ENCODE data around the gene CELSR1.

Gene CELSR1, protein sequence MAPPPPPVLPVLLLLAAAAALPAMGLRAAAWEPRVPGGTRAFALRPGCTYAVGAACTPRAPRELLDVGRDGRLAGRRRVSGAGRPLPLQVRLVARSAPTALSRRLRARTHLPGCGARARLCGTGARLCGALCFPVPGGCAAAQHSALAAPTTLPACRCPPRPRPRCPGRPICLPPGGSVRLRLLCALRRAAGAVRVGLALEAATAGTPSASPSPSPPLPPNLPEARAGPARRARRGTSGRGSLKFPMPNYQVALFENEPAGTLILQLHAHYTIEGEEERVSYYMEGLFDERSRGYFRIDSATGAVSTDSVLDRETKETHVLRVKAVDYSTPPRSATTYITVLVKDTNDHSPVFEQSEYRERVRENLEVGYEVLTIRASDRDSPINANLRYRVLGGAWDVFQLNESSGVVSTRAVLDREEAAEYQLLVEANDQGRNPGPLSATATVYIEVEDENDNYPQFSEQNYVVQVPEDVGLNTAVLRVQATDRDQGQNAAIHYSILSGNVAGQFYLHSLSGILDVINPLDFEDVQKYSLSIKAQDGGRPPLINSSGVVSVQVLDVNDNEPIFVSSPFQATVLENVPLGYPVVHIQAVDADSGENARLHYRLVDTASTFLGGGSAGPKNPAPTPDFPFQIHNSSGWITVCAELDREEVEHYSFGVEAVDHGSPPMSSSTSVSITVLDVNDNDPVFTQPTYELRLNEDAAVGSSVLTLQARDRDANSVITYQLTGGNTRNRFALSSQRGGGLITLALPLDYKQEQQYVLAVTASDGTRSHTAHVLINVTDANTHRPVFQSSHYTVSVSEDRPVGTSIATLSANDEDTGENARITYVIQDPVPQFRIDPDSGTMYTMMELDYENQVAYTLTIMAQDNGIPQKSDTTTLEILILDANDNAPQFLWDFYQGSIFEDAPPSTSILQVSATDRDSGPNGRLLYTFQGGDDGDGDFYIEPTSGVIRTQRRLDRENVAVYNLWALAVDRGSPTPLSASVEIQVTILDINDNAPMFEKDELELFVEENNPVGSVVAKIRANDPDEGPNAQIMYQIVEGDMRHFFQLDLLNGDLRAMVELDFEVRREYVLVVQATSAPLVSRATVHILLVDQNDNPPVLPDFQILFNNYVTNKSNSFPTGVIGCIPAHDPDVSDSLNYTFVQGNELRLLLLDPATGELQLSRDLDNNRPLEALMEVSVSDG (N-terminal part only)

DNA sequence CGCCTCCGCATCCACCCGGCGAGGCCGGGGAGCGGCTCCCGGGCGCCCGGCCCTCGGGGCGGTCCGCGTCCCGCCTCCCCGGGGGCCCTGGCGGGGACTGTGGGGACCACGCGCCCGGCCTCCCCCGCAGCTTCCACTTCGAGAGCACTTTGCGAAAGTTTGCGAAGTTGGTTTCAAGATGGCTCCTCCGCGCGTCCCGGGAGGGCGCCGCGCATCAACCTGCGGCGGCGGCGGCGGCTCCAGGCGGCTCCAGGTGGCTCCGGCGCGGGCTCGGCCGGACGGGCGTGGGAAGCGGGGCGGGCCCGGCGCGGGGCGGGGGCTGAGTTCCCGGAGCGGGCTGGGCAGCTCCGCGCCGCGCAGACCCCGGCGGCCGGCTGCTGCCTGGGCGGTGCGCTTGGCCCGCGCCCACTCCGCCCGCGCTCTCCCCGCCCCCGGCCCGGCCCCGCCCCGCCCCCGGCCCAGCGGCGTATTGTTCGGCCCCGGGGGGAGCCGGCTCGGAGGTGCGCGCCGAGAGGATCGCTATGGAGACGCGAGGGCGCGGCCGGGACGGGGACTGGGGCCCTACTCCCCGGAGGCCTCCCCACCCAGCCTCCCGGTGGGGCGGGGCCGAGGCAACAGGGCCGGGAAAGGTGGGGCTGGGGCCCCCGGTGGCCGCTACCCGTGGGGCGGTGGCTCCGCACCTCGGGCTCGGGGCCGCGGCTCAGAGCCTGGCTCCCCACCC, at the start of gene CELSR1:
CELSR1 (minus strand) TSS at position 396 of the 721 bp plus-strand sequence. CDS start 450 bp downstream, outside the sequence.
- no peak for DNase-seq (ENCODE audit: low read depth in 2 of 2)

DNA sequence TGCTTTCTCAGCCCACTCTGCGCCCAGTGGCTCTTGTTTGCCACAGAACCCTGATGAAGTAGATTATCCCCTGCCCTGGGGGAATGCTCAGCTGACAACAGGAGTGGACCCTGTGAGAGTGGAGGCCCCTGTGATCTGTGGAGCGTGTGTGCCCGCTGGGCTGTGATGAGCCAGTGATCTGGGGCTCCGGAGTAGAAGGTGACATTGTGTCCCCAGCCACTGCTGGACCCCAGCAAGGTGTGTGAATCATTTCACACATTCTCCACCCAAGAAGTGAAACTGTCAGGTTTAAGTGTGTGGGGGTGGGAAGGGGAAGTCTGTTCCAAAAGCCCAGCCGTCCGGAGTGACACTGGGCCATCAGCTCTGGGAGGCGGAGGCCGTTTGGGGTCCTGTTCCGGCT, 49.6 kb upstream of the CELSR1 start:
- no peak for DNase-seq (ENCODE audit: low read depth in 2 of 2)

DNA sequence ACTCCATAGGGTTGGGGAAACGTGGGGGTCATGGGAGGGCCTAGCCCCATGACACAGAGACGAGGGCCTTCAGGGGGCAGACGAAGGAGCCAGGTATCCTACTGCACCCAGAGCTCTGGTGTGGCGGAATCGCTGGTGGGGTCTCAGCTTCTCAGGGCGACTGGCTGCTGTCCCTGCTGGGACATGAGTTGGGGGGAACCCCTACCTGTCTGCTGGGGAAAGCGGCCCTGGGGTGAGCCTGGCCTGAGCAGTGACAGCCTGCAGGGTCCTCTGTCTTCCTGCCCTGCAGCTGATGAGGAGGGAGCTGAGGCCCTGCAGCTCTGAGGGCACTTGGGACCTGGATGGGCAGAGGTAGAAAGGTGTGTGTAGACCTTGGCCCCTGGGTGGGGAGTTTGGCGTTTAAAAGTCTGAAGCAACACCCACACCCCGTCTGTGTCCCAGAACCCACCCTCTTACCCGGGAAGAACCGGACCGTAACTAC, 49.2 kb upstream of the CELSR1 start:
- DNase-seq (ENCODE audit: low read depth in 2 of 2) = no peak

DNA sequence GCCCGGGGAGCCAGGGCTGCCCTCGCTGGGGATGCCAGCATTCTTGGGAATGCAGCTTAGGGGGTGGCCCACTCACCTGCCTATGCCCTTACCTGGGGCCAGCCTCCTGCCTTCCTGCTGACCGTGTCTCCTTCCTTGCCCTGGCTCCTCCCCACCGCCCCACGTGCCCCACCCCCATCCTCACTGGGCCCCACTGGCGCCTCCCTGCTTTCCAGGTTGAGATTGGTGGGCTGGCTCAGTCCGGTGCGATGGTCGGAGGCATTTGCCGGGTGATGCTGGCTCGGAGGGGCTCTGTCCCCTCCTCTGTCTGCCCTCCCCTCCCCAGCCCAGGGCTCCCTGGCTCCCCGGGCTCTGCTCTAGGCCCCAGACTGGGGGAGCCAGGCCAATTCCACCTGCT, 48.7 kb upstream of the CELSR1 start:
- no peak for DNase-seq (ENCODE audit: low read depth in 2 of 2)

DNA sequence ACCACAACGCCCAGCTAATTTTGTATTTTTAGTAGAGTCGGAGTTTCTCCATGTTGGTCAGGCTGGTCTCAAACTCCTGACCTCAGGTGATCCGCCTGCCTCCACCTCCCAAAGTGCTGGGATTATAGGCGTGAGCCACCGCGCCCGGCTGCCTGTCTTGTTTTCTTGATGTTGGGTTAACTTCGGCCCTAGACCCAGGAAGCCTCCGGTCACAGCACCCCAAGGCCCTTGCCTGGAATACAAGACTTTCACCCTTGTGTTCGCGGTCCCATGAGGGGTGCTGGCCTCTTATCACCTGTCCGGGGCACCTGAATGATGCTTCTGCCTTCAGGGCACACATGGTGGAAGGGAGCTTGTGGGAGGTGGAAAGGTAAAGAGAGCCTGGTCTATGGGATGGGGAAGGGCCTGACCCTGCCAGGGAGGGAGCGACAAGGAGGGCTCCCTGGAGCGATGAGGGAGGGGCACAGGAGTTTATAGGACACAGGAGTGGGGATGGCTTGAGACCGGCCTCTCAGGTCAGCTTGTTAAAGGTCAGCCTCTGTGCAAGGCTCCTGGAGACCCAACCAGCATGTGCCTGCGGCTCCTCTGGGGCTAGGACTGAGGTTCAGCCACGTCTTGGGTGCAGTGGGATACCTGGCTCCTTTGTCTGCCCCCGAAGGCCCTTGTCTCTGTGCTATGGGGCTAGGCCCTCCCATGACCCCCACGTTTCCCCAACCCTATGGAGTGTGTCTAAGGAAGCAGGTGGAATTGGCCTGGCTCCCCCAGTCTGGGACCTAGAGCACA, 48.1 kb upstream of the CELSR1 start:
- DNase-seq (ENCODE audit: low read depth in 2 of 2) = no peak

DNA sequence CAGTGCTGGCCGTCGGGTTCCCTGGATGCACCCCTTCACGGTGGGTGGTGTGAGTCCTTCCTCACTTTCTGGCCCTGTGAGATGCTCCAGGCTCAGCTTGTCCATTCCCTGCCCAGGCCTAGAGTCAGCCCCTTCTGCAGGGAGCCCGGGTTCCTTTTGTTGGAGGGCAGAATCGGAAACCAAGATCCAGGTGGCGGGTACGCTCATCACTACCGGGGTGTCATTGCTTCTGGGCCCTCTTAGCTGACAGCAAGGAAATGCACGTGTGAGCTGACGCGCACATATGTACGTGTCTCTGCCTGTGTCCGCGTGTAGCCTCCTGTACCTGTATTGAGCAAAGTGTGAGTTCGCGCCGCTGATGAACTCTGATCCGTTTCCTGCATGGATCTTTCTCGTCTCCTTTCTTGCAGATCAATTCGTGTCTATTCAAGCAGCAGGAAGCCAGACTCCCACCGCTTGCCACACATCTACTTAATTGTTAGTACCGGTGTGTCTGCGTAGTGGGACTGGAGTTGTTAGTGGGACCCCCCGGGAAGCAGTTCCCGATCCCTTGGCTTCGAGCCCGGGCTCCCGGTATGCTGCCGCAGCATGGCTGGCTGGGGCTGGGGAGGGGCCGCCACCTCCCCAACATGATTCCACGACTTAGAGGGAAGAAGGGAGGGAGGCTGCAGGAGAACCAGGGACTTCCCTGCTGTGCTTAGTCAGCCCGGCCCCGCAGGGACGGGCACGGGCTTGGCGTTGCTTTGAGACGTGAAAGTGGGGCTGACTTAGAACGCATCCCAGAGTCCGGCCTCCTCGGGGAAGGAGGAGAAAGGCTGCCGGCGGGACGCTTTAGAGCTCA, 46.9 kb upstream of the CELSR1 start:
- peak in 1 of 2 experiments; percentile 17 for DNase-seq (ENCODE audit: low read depth in 2 of 2)

DNA sequence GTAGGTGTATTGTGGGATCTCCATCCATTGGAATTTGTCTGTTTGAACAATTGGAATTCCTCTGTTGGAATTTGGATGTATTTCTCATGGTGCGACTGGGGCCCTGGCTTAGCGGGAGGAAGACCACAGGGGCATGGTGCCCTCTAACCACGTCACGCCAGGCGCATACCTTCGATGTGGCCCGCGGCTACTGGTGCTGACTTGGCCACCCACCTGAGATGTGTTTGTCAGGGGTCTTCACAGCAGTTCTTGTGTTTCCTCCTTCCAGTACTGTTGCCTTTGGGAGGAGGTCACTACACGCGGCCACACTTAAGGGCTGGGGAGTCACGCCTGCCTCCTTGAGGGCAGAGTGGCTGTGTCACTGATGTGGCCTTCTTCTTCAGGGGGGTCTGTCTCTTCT, 46.2 kb upstream of the CELSR1 start:
- DNase-seq (ENCODE audit: low read depth in 2 of 2) = no peak

DNA sequence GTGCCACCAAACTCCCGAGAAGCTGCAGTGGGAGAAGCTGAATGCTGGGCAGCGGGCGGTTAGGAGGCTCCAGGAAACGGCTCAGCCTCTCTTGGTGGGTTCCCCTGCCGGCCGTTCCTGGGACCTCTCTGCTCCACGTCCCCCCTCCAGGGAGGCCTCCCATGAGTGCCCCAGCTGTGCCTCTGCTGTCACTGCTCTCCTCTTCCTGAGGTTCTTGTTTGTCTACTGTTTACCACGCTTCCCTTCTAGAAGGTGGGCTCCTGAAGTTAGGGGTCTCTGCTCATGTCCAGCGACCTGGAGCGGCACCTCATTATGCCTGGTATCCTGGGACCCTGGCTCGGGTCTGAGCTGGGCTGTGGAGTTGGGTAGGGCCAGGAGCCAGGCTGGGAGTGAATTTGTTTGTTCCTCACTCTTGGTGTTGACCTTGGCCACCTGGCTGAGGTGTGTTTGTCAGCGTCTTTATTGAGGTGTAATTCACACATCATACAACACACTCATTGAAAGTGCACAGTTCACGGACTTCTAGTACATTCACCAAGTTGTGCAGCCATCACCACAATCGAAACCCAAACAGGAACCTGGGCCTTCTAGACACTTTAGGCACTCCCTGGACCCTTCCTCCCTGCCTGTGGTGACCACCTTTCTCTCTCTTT, 45.0 kb upstream of the CELSR1 start:
- no peak for DNase-seq (ENCODE audit: low read depth in 2 of 2)

DNA sequence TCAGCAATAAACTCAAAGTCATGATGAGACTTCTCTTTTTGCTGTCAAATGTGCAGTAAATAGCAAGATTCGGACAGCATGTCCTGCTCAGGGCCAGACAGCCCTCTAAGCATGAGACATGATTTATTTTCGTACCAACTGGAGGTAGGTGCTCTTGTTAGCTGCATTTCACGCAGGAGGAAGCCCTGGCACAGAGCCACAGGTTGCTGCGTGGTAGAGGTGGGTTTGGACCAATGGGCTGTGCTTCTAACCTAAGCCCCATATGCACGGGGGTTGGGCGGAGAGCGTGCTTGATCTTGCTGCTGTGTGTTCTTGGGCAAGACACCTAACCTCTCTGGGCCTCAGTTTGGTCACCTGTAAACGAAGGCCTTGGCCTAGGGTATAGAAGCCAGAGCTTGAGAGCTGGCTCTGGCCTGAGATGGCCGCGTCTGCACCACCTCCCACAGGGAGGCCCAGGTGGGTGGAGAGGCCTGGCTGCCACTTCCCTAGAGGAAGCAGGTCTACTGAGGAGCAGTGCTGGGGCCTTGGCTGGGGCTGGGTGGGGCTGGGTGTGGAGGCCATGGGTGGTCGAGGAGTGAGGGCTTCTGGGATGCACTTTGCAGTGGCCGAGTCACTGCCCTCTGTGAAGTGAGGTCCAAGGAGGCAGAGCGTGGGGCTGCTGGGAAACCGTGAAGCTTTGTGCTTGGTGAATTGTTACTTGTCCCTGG, 44.3 kb upstream of the CELSR1 start:
- DNase-seq (ENCODE audit: low read depth in 2 of 2) = no peak

DNA sequence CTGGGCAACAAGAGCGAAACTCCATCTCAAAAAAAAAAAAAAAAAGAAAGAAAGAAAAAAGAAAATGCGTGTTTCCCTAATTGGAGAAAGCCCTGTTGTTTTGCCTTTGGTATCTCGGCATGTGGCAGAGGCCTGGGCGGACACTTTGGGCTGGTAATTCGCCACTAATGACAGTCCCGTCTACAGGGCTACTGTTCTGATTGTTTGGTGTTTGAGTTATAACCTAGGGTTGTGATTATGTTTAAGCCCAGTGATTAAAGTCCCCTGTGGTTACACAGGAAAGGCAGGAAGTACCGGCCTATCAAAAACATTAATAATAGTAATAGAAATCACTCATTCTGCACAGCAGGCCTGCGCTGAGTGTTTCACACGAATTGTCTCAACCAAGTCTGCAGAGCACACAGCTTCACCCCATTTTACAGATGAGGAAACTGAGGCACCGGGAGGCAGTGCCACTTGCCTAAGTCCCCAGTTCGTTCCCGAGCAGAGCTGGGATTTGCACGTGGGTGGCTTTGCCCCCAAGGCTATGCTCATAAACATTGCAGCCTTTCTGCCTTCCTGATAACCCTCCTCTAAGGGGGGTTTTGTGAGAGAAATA, 43.6 kb upstream of the CELSR1 start:
- no peak for DNase-seq (ENCODE audit: low read depth in 2 of 2)

DNA sequence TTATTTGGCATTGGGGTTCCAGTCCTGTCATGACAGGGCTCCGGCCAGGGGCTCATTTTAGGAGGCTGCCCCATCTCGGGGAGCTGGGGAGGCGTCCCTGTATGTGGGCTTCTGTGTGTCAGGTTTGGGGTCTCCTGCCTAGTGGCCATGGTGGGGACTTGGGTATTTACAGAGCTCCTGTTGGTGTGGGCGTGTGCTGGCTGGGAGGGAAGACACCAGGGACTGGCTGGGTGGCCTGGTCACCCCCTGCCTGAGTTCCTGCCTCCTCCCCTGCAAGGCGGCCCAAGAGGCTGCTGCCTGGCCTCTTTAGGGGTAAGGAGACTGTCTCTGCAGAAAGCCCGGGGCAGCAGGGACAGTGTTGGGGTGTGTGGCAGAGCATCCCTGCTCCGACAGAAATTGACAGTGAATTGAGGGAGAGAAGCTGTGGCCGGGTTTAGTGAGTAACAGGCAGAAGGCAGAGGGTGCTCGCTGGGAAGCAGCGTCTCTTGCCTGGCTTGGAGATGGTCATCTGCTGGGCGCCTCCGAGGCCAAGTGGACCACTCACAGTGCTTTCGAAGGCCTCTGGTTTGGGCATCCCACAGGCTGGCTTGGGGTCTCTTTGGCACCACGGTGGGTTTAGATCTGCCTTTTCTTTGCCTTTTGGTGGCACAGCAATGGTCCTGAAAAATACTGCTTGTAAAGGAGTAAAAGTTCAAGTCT, 42.5 kb upstream of the CELSR1 start:
- DNase-seq (ENCODE audit: low read depth in 2 of 2) = no peak

DNA sequence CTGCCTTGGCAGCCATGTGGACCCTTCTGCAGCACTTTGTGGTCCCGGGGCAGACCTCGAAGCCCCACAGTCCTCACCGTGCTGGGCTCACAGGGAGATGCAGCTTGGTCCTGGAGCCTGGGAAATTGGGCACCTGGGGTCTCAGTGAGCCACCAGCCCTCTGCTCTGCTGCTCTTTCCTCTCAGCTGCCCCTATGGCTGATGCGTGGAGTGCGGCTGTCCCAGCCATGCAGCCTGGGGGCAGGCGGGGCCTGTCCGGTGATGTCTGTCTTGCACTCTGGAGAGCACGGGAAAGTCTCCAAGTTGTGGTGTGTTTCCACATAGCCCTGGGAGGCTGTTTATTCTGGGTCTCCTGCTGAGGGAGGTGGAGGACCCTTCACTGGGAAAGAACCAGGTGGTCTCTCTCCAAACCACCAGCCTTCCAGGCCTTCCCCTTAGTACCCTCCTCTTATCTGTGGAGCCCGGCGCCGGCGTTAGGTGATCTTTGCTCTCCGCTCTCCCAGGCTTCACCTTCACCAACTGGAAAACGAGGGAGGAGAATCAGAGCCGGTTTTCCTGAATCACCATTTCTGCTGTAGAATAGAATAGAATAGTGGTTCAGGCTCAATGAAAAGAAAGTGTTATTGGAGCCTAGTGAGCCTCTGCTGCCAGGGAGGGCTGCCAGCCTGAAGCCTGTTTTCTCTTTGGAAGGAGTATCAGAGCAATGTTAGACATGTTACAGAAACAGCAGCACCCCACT, 41.6 kb upstream of the CELSR1 start:
- DNase-seq (ENCODE audit: low read depth in 2 of 2) = no peak

DNA sequence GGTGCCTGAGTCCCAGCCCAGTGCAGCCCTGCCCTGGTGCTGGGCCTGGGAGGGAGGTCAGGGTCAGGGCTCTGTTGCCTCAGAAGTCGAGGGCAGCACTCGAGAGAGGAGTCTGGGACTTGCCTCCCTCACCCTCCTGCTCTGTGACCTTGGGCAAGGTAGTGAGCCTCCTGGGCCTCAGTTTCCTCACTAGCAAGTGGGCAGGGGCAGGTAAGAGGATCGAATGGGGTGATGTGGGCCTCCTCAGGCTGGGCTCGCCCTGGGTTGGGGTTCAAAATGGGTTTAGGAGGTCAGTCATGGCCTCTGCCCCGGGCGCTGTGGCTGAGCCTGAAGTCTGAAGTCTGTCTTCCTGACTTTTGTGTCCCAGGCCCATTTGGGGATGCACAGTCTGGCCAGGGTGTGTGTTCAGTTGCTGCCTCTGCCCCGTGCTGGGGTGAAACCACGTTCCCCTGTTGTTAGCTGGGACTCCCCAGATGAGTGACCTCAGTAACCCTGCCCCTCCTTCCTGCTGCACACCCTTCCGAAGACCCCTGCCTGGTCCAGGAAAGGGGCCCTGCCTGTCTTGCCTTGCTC, 40.9 kb upstream of the CELSR1 start:
- no peak for DNase-seq (ENCODE audit: low read depth in 2 of 2)

DNA sequence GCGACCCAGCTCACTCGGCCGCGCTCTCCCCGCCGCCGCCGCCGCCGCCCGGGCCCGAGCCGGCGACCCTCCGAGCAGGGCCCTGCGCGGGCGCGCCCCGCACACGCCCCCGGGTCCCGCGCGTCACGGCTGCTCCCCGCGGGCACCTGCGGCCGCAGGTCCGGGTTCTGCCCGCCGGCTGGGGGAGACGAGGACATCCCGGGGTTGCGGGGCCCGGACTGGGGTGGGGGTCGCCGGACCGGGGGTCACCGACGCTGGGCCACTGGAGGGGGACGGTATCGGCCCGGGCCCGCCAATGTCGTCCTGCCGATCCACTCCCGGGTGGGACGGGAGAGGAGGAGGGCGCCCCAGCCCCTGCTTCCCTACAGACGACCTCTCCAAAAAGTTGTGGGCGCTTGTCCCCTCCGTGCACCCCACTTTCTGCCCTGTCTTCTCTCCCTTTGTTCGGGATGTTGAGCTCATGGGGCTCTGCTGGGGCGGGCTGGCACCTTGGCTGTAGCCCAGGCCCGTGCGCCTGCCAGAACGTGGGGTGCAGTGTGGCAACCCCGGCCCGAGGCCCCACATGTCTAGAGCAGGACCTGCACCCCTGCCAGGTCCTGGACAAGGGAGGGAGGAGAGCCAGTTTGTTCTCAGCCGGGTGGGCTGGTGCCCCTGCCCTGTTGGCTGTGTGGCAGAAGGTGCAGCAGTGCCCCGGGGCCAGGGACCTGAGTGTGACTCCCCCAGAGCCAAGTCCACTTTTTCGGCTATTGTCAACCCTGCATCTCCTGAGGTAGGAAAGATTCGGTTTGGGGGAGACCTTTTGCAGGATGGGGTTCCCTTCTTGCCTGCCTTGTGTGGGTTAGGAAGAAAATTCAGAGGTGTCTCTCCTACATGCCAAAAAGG, 40.2 kb upstream of the CELSR1 start:
- DNase-seq (ENCODE audit: low read depth in 2 of 2) = no peak
